HG03378 (cell line): ENCODE data around the gene MRPL49.
"Not testable (repeated sequence)": the region's sequence is repeated elsewhere in the genome, so short reads cannot be mapped to it uniquely, and the experiment has no call there.

Experiments
- ATAC-seq: cut with Tn5 transposase; IDR thresholded peaks from one replicate; pipeline ENCODE4 v1.9.1; 2021; ENCODE audit warnings: mild to moderate bottlenecking, moderate library complexity; ENCODE audit not compliant: unreplicated experiment

The MRPL49 gene

DNA sequence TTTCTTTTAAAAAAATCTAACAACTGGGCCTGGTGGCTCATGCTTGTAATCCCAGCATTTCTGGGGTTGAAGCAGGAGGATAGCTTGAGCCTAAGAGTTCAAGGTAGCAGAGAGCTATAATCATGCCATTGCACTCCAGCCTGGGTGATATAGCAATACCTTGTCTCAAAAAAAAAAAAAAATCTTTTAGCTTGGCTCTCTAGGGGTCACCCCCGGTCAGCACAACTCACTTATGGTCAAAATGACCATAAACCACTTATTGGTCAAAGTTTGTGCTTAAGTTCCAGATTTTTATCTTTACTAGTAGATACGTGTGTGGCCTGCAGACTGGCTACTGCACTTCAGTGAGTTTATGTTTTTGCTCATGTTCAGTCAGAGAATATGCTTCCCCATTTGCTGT is 41.6 kb downstream of the MRPL49 start:
- no peak for ATAC-seq

DNA sequence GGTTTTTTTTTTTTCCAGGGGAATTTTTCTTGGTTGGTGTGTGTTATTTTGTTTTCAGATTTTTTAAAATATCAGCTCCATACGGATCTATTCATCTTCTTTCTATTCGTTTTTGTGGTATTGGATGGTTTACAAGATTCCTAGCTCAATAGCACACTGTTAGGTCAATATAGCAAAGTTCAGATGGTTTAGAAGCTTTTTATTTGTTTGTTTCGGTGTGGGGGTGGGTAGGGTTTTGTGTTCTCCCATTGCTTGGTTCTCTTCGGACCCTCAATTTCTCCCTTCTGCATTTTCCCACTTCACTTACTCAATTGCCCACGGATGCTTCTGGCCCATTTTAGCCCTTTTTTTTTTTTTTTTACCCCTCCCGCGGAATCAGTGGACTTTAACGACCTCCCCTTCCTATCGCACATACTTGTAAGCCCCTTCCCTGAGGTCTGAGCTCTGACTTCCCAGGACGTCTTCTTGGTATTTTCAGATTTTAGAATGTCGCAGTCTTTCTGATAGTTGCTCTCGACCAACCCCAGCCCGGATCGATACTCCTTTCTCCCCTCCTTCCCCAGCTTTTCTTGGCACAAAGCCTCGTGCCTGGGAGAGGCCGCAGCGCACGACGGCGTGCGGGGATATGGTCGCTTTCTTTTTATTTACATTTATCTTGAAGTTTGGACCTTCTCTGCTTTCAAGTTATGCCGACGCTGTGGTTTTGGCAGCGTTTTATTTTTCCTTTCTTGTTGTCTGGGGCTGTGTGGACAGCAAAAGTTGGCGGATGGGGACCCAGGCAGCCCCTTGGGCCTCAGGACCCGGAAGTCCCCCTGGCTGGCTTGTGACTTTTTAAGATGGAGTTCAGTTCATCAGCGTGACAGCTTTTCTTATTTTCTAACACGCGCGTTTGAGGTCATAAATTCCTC is 43.5 kb downstream of the MRPL49 start:
- no peak for ATAC-seq

DNA sequence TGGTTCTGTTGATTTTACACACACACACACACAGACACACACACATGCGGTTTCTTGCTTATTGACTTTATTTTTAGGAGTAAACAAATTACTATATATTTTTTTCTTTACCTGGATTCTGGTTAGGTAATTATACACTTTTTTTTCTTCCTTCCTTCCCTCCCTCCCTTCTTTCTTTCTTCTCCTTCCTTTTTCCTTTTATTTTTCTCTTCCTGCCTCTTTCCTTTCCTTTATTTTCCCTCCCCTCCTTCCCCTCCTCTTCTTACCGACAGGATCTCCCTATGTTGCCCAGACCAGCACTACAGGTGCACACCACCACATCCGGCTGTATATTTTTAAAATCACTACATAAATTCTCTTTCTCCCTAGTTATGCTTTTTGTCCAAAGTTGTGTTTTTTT is 44.8 kb downstream of the MRPL49 start:
- ATAC-seq: no peak

DNA sequence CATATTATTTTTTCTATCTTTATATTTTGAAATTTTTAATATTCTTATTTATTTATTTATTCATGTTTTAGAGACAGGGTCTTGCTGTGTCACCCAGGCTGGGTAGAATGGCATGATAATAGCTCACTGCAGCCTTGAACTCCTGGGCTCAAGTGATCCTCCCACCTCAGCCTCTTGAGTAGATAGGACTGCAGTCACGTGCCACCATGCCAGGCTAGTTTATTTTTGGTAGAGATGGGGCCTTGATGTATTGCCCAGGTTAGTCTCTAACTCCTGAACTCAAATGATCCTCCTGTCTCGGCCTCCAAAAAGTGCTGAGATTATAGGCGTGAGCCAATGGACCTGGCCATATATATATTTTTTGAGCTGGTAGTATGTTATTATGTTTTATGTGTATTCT is 45.5 kb downstream of the MRPL49 start:
- ATAC-seq: no peak

DNA sequence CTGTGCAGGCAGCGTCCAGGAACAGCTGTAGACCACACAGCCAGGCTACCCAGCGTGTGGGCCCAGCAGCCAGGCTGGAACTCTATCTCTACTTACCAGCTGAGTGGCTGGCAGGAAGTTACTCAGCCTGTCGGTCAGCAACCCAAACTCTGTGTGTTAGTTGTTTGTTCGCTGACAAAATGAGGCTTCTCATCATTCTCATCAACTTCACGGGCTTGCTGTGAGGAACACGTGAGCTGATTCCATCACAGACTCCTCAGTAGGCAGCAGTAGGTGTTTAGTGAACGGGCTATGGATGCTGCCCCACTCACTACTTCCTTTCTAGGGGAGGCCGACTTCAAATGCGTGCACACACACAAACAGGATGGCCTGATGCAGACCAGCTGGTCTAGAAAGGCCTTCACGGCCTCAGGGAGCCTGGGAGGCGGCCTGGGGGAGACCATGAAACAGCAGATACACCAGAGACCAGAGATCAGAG is 47.1 kb downstream of the MRPL49 start:
- no peak for ATAC-seq

DNA sequence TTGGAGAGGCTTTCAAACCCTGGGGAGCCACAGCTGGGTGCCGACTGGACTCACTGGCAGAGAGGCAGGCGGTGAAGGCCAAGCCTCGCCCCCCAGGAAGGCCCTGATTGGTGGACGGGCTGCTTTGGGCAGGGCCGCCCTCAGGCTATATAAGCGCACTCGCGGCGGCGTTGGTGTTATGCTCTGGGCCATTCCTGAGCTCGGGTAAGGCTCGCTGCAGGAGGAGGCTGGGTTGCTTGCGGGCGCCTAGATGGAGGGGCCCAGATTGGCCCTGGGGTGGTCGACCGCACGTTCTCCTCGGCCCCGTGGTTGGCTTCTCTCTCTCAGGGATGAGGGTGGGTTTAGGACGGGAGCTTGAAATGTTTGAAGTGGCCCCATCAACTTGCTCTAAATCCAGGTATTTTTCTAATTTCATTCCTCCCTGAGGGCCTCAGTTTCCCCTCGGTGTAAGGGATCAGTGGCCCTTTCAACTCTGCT is 48.0 kb downstream of the MRPL49 start, which contains the start of gene SPDYC:
Gene SPDYC (plus strand): TSS at position 176 of the 477 bp plus-strand sequence. CDS start 1,125 bp downstream, outside the sequence.
- ATAC-seq: no peak

DNA sequence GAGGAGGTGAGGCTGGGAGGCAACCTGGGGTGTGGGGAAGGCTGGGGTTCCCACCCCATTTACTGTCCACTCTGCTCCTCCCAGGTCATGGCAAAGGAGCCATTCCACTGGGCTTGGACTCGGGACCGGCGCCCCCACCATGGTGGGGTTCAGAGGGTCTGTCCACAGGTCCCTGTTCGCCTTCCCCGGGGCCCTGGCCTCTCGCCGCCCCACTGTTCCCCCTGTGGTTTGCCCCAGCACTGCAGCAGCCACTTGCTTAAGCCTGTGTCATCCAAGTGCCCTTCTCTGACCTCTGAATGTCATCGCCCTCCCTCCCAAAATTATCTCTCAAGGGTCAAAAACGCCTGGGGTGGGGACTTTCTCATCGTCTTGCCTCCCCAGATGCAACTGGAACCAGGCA is 50.5 kb downstream of the MRPL49 start:
- no peak for ATAC-seq

DNA sequence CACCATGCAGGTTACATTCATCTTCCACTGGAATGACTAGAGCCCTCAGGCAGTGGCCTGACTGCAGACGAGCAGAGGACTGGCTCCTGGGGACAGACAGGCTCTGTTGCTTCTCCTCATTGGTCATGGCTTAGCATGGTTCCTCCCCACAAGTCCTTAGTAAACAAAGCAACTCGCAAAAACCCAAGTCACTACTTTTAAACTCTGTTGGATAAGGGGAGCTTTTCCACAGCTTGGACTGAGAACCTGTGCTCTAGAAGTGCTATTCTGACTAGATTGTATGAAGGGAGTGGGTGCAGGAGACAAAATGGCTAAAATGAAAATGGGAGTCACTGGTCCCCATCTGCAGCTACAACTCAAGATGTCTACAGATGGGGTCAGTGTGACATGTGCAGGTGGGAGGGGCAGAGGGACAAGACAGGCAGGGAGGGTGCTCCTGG is 52.5 kb downstream of the MRPL49 start:
- not testable (repeated sequence) for ATAC-seq
